Activated T-helper 1 cell treated with anti-CD3 and anti-CD28 coated beads, Interleukin-2, amount 50 U/mL, for 16 hours (primary cell): ENCODE measurements around the gene PLEKHH1.
"Not testable (repeated sequence)": the region's sequence is repeated elsewhere in the genome, so short reads cannot be mapped to it uniquely, and the experiment has no call there.

Experiments
- DNase-seq, 2 donors: peaks; one replicate each; pipeline ENCODE4 v3.0.0-alpha.2; 2020; ENCODE audit warnings: low read depth in 1 of 2, low spot score in 1 of 2

PLEKHH1 gene

DNA sequence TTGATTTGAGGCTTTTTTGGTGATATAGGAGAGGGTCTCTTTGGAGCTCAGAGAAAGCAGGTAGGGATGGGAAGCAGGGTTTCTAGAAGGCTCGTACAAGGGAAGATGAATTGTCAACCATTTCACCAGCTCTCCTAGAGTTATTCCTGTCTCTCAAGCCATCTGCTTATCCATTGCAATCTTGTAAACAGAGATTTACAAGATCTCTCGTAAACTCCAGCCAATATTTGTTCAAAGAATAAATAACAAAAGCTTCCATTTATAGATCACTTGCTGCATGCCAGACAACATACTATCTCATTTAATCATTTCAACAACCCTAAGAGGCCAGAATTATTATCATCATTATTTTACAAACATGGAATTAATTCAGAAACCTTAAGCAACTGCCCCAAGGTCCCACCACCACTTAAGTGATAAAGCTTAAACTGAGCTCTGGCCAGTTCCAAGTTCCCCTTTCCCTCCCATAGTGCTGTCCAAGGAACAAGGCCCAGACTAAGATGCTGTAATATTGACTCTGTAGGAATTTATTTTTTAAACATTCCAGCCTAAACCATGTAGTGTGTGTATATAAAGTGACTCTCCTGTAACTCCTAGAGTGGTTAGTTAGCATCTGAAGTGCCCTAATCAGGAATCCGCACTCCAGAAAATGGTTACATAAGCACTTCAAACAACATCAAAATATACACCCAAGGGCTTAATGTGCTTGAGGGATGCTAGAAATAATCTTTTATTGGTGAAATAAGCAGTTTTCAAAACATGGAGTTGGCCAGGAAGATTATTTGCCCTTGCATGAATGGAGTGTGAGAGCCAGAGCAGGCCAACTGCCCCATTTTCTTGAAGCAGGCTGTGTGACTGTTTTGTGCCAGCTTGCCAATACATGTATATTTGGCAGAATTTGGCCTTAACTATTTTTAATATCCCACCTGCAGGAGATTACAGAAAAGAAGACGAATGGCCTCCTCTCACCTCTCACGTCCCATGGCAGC, 2.8 kb upstream of the PLEKHH1 start:
- DNase-seq = no peak

DNA sequence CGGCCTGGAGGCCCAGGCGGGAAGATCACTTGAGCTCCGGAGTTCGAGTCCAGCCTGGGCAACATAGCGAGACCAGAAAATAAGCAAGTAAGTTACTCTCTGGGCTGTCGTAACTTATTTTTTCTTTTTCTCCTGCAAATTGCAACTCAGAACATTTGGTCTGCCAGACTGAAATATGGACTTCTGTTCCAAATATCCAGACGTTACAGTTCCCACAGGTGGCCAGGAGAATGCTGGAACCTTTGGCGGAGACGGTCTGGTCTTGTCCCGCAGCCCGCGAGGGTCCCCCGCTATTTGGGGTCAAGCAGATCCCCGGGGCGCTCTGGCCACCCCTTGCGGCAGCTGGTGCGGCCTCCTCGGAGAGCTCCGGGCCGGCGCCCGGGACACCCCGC, 488 bp upstream of the PLEKHH1 start:
- no peak for DNase-seq

DNA sequence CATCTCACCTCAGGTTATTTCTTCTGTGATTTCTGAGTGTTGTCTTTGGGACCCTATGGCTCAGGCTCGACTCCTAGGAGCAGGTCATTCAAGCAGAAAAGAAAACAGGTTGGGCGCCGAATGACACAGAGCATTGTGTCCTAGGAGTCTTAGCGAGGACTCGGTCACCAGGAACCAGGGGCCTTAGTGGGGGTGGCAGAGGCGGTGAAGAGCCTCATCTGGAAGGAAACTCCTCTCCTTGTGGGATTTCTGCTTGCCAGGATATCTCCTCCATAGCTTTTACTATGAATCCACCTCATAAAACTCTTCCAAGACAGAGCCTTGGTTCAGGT, 630 bp downstream of the PLEKHH1 start:
- no peak for DNase-seq

DNA sequence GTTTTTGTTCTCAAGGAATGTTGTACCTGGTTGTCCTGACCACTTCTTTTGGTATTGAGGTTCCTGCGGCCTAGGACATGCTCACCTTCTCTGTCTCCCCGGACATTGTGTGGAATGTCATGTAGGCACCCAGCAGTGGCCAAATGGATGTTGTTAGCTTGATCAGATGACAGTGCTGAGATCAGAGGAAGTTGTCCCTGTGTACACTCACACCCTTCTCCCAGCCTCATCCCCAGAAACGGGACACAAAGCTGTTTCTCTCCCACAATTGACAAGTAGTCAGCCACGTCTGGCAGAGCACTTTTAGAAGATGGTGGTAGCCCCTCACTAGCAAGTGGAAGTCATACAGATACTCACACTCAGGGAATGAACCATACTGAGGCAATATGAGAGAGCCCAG, 3.0 kb downstream of the PLEKHH1 start:
- DNase-seq = no peak

GRCh38 chr14:67537736-67538135, 4.6 kb downstream of the PLEKHH1 start:
- DNase-seq = no peak

DNA sequence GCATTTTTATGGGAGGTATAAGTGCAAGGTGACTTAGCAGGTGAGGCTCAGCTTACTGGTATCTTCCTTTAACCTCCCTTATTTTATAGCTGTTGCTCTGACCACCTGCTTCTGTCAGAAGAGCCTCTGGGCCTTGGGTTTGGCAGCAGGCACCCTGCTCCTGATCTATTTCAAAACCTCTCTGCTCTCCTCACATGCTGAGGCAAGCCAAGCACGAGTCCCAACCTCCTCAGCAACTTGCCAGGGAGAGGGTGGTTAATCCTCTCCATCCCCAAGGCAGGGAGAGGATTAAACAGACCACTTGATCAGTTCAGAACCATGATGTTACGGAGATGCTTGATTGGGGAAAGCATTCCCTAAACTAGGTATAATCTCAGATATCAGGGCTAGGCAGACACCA, 5.4 kb downstream of the PLEKHH1 start:
- no peak for DNase-seq

DNA sequence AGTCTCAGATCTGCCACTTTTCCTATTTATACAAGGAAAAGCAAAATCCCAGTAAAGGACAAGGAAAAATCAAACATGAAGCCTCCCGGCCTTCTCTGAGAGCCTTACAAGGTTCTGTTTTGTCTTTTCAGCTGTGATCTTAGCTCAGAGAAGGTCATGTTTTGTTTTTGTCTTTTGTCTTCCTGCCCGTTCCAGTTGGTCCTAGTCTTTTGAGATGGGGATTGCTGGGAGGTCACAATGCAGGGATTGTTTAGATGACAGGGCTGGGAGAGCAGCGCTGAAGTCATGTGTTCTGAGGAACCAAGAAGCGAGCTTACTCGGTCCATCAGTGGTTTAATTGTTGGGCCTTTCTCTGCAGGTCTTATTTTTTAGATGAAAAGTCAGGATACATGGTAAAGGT, 6.0 kb downstream of the PLEKHH1 start:
- no peak for DNase-seq

GRCh38 chr14:67541448-67542387, 8.6 kb downstream of the PLEKHH1 start:
- DNase-seq = no peak

DNA sequence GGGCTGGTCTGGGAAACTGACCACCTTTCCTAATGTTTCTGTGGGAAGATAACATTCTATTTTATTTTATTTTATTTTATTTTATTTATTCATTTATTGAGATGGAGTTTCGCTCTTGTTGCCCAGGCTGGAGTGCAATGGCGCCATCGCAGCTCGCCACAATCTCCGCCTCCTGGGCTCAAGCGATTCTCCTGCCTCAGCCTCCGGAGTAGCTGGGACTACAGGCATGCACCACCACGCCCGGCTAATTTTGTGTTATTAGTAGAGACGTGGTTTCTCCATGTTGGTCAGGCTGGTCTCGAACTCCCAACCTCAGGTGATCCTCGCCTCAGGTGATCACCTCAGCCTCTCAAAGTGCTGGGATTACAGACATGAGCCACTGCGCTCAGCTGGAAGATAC, 9.5 kb downstream of the PLEKHH1 start:
- DNase-seq = not testable (repeated sequence)

DNA sequence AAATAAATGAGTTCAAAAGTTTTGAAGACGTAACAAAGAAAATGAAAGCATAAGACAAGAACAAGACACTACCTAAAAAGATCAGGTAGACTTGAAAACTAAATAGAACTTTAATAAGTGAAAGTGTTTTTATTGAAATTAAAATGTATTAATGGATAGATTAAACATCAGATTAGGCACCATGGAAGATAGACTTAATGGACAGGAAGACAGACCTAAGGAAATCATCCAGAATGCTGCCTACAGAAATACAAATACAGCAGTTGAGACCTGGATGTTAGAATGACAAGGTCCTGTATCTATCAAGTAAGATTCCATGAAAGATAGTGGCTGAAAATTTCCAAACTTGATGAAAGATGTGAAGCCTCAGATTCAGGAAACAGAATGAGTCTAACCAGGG, 11.5 kb downstream of the PLEKHH1 start:
- no peak for DNase-seq

DNA sequence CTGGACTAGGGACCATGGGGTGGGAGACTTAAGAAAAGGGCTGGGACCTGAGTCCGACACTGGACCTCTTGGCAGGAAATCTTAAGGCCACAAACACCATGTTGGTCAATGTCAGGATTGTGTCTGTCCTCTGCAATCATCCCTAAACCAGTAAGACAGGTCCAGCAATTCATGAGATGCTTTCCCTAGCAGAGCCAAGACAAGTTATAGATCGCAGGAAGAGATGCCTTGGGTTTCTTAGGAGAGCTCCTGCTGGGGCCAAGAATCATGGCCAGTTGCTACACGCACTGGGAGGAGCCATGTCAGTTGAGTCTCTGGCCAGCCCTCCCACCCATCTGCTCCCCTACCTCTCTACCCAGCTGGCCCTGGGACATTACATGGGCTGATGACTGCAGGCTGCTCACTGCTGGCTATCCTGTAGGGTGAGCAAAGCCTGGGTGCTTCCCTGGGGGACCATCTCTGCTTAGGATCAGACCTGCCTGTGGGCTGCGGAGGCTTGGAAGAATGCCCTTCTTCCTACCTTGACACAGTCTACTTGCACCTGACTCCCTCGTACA, 14.2 kb downstream of the PLEKHH1 start:
- DNase-seq = no peak

DNA sequence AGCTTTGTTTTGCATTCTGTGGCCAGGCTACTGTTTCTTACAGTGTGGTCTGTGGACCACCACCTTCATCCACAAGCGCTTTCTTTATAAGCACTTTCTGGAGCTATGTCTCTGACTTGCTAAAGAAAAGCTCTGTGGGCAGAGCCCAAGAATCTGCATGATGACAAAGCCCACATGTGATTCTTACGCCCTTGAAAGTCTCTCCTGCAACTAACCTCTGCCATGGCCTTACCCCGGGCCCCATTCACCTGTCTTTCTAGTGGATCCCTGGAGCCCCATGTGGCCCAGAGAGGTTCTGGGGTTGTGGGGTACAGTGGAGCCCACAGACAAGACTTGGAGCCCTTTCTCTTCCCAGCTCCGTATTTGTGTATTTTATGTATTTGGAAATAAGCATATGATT, 16.6 kb downstream of the PLEKHH1 start:
- DNase-seq = no peak

DNA sequence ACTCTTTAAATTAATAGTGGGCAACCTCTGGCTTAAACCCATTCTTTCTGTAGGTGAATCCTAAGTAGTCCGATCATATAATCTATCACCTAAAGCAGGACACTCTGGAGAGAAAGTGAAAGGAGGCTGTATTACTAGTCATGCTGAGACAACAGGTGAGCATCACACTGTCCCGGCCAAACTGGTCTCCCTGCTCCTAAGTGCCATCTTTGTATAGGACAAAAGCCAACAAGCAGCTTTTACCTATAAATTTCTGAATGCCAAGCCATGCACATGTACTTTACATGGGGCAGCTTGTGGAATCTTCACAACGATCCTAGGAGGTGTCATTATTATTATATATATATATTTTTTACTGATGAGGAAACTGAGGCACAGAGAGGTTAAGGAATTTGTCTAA, 18.0 kb downstream of the PLEKHH1 start:
- DNase-seq = no peak

GRCh38 chr14:67551940-67552339, 18.9 kb downstream of the PLEKHH1 start:
- no peak for DNase-seq

DNA sequence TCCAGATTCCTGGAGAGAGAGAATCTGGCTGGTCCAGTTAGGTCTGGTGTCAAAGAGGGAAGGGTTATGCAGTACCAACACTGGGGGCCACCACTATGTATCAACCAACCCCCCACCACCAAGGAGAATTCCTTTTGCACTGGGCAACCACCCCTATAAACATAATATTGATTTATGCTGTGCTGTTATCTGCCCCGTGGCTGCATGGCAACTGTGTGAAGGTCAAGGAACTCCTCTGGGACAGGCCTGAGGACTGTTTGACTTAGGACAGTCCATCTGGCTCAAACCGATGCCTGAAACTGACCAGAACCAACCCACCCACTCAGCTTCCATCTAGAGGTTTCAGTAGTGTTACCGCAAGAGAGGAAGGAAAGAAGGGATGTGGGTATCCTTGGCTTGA, 20.5 kb downstream of the PLEKHH1 start:
- DNase-seq = no peak

GRCh38 chr14:67554341-67554740, 21.3 kb downstream of the PLEKHH1 start:
- DNase-seq = no peak

DNA sequence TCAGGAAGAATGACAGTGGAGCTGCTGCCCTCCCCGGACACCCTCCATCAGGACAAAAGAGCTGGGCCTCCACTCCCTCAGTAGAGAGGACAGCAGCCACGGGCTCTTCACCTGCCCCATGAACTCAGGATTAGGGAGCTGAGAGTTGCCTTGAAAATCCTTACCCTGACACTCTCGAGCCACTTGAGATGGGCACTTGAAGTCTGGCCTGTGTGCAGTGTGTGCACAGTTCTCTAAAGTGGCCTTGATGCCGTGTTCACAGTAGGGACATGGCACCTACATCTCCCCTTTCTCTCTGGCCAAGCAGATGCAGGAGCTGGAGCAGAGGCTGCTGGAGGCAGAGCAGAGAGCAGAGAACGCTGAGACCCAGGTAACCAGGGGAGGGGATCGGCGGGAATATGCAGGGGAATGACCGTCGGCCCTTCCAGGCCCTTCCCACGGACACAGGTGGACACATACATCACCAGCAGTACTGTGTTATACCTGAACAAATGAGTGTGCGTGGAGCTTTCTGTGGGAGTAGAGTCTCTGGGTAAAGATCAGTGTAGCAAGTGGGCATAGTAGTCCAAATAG, 22.5 kb downstream of the PLEKHH1 start:
- DNase-seq = no peak

DNA sequence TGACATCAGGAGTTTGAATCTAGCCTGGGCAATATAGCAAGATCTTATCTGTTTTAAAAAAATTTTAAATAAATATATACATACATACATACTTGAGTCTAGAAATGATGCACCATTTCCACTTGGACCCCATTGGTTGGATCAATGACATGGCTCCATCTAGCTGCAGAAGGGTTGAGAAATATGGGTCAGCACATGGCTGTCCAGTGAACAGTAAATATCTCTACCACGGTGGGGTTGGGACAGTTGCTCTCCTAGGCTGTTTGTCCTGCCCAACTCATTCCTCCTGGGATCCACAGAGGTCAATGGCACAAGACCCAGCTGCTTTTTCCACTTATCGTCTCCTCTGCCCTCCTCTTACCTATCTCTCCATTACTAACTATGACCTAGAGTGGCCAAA, 23.6 kb downstream of the PLEKHH1 start:
- no peak for DNase-seq

- no peak for DNase-seq
Observed at GRCh38 chr14:67557118-67557517, 24.0 kb downstream of the PLEKHH1 start.

GRCh38 chr14:67557656-67558055, 24.6 kb downstream of the PLEKHH1 start:
- no peak for DNase-seq

- no peak for DNase-seq
Observed at GRCh38 chr14:67559639-67560038, 26.5 kb downstream of the PLEKHH1 start.
